HepG2 (cell line): ENCODE results near the gene HOXA1. TPM values are rescaled to one million over a fixed set of nuclear protein-coding genes. Genes with fewer than 3 reads are reported as not detected.

Source experiments
- CBX1 ChIP-seq: IDR thresholded peaks from one replicate; pipeline ENCODE4 v1.6.1; 2016; ENCODE audit warnings: antibody characterized with exemption, low read depth
- CHD2 ChIP-seq: IDR thresholded peaks from 2 replicates; pipeline ENCODE4 v1.6.1; 2011; ENCODE audit warnings: low read depth, low read length, improper control_type of control experiment
- FOSL1 ChIP-seq: sonication (generic); formaldehyde crosslinking; IDR thresholded peaks from 2 replicates; pipeline ENCODE4 v1.9.0; 2021; ENCODE audit warnings: missing genetic modification reagents, borderline replicate concordance
- JUN ChIP-seq: sonication (generic); formaldehyde crosslinking; IDR thresholded peaks from 2 replicates; pipeline ENCODE4 v1.4.0; 2020; ENCODE audit warnings: mild to moderate bottlenecking, missing genetic modification reagents
- PHF5A ChIP-seq: IDR thresholded peaks from one replicate; pipeline ENCODE4 v1.6.1; 2018; ENCODE audit warnings: low read depth, missing genetic modification reagents; ENCODE audit not compliant: unreplicated experiment
- SMC3 ChIP-seq: IDR thresholded peaks from 2 replicates; pipeline ENCODE4 v1.6.1; 2011; ENCODE audit warnings: low read length, improper control_type of control experiment
- SOX5 ChIP-seq: IDR thresholded peaks from 2 replicates; pipeline ENCODE4 v1.6.1; 2016; ENCODE audit warnings: borderline replicate concordance
- SRF ChIP-seq: IDR thresholded peaks from 2 replicates; pipeline ENCODE4 v1.6.1; 2011; ENCODE audit warnings: mild to moderate bottlenecking, low read depth, low read length, moderate library complexity
- TBX2 ChIP-seq: sonication (generic); formaldehyde crosslinking; IDR thresholded peaks from 2 replicates; pipeline ENCODE4 v1.5.0; 2020; ENCODE audit warnings: missing genetic modification reagents, mild to moderate bottlenecking, borderline replicate concordance
- TFAP4 ChIP-seq: sonication (generic); IDR thresholded peaks from 2 replicates; pipeline ENCODE4 v1.6.1; 2016; ENCODE audit warnings: low read depth, borderline replicate concordance
- THYN1 ChIP-seq: sonication (generic); formaldehyde crosslinking; IDR thresholded peaks from 2 replicates; pipeline ENCODE4 v1.8.1; 2023; ENCODE audit warnings: low read depth, mild to moderate bottlenecking, moderate library complexity, missing genetic modification reagents, borderline replicate concordance
- YEATS4 ChIP-seq: sonication (generic); formaldehyde crosslinking; IDR thresholded peaks from 2 replicates; pipeline ENCODE4 v1.4.0; 2020; ENCODE audit warnings: missing genetic modification reagents, borderline replicate concordance
- ZMYM2 ChIP-seq: sonication (generic); formaldehyde crosslinking; IDR thresholded peaks from 2 replicates; pipeline ENCODE4 v1.8.0; 2022; ENCODE audit warnings: mild to moderate bottlenecking, missing genetic modification reagents
- ZNF34 ChIP-seq: sonication (generic); formaldehyde crosslinking; IDR thresholded peaks from 2 replicates; pipeline ENCODE4 v1.4.0; 2020; ENCODE audit warnings: mild to moderate bottlenecking, missing genetic modification reagents, borderline replicate concordance
- ZNF703 ChIP-seq: sonication (generic); formaldehyde crosslinking; IDR thresholded peaks from 2 replicates; pipeline ENCODE4 v1.5.1; 2020; ENCODE audit warnings: missing genetic modification reagents, mild to moderate bottlenecking, moderate library complexity, borderline replicate concordance
- ZNF777 ChIP-seq: sonication (generic); formaldehyde crosslinking; IDR thresholded peaks from 2 replicates; pipeline ENCODE4 v1.4.0; 2020; ENCODE audit warnings: missing genetic modification reagents
- polyA plus RNA-seq, 8 experiments: library from polyadenylated mRNA; depleted of rRNA in 3 of 8; stranded (reverse) in 7 of 8; unstranded in 1 of 8; fragments of >200 nt; fragmentation: Illumina TruSeq in 4 of 8; extraction: Trizol in 4 of 8; gene quantifications; 2 replicates each; pipeline versions ENCODE4 v1.2.1 to v1.2.3, GENCODE V29; 2011 to 2016; ENCODE audit warnings: low read depth in 4 of 8, missing spikeins in 1 of 8, mixed read lengths in 1 of 8; ENCODE audit not compliant: insufficient read depth in 1 of 8
- total RNA-seq, 5 experiments: library from RNA; depleted of rRNA; stranded (reverse); fragments of >200 nt; fragmentation: Illumina TruSeq; extraction: Trizol; gene quantifications; 2 replicates each; pipeline ENCODE4 v1.2.3, GENCODE V29; 2016; ENCODE audit warnings: low read depth in 1 of 5
- TF ChIP-seq, protein P1 (sequence below): sonication (generic); formaldehyde crosslinking; IDR thresholded peaks from 2 replicates; pipeline ENCODE4 v1.9.0; 2021; ENCODE audit warnings: missing genetic modification reagents, mild to moderate bottlenecking, borderline replicate concordance
- TF ChIP-seq, protein P2 (sequence below): sonication (generic); formaldehyde crosslinking; conservative IDR thresholded peaks from 2 replicates; pipeline ENCODE4 v1.8.0; 2022; ENCODE audit warnings: low read depth, missing genetic modification reagents

The HOXA1 gene
- total and polyA plus RNA-seq, 2 of the 13 experiments (the other 11 are each of a cell fraction or from before 2014, with no cell fraction given): 0.18 to 0.20 TPM

- TF ChIP-seq SOX5 (CRISPR knock-in tag) (peak; percentile 85), PHF5A (CRISPR knock-in tag) (no peak), ZNF777 (CRISPR knock-in tag) (no peak), ZNF34 (CRISPR knock-in tag) (no peak), TBX2 (CRISPR knock-in tag) (peak; percentile 74), ZNF703 (CRISPR knock-in tag) (no peak), SRF (no peak), JUN (CRISPR knock-in tag) (no peak), TFAP4 (no peak), SMC3 (peak; percentile 14; the same call in 1 of the 2 replicates), FOSL1 (no peak), CHD2 (no peak), YEATS4 (no peak), ZMYM2 (CRISPR knock-in tag) (no peak), CBX1 (no peak), THYN1 (CRISPR knock-in tag) (no peak)
- TF ChIP-seq, protein P1, sequence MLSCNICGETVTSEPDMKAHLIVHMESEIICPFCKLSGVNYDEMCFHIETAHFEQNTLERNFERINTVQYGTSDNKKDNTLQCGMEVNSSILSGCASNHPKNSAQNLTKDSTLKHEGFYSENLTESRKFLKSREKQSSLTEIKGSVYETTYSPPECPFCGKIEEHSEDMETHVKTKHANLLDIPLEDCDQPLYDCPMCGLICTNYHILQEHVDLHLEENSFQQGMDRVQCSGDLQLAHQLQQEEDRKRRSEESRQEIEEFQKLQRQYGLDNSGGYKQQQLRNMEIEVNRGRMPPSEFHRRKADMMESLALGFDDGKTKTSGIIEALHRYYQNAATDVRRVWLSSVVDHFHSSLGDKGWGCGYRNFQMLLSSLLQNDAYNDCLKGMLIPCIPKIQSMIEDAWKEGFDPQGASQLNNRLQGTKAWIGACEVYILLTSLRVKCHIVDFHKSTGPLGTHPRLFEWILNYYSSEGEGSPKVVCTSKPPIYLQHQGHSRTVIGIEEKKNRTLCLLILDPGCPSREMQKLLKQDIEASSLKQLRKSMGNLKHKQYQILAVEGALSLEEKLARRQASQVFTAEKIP (CRISPR knock-in tag): no peak
- TF ChIP-seq, protein P2, sequence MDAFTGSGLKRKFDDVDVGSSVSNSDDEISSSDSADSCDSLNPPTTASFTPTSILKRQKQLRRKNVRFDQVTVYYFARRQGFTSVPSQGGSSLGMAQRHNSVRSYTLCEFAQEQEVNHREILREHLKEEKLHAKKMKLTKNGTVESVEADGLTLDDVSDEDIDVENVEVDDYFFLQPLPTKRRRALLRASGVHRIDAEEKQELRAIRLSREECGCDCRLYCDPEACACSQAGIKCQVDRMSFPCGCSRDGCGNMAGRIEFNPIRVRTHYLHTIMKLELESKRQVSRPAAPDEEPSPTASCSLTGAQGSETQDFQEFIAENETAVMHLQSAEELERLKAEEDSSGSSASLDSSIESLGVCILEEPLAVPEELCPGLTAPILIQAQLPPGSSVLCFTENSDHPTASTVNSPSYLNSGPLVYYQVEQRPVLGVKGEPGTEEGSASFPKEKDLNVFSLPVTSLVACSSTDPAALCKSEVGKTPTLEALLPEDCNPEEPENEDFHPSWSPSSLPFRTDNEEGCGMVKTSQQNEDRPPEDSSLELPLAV (CRISPR knock-in tag): no peak
Observed at GRCh38 chr7:27133409-27134231, 37.8 kb upstream of the HOXA1 start (continued).
